SK-N-MC (cell line): ENCODE measurements around the gene COL5A2.

ENCODE experiments used
- EZH2 ChIP-seq: fragments of 200-600 bp; sonication (generic); IDR thresholded peaks from one replicate; pipeline ENCODE4 v1.6.1; 2017; ENCODE audit warnings: antibody characterized with exemption
- FOXP2 ChIP-seq: optimal IDR thresholded peaks from 2 replicates; pipeline ENCODE3; 2011; ENCODE audit warnings: mild to moderate bottlenecking, moderate library complexity; ENCODE audit not compliant: insufficient read depth; ENCODE audit errors: extremely low read length, control extremely low read depth
- POLR2AphosphoS5 ChIP-seq: IDR thresholded peaks from 2 replicates; pipeline ENCODE4 v1.6.1; 2012; ENCODE audit warnings: mild to moderate bottlenecking, low read depth, low read length, borderline replicate concordance

GRCh38 chr2:189147361-189147760, 32.2 kb downstream of the COL5A2 start:
- TF ChIP-seq POLR2AphosphoS5 (no peak), EZH2 (no peak), FOXP2 (no peak)
